Lower leg skin (tissue), 3 donors: ENCODE measurements around the gene CYP2A7.

Source experiments
- CTCF ChIP-seq, 3 donors: fragments of 450-650 bp; IDR thresholded peaks; one replicate each; pipeline ENCODE4 v1.5.1; 2016; ENCODE audit warnings: antibody characterized with exemption in 3 of 3, mild to moderate bottlenecking in 3 of 3, moderate library complexity in 2 of 3
- POLR2A ChIP-seq, 2 donors: fragments of 450-650 bp; IDR thresholded peaks; one replicate each; pipeline ENCODE4 v1.6.1; 2016 to 2017; ENCODE audit warnings: antibody characterized with exemption in 2 of 2, mild to moderate bottlenecking in 1 of 2, moderate library complexity in 1 of 2

DNA sequence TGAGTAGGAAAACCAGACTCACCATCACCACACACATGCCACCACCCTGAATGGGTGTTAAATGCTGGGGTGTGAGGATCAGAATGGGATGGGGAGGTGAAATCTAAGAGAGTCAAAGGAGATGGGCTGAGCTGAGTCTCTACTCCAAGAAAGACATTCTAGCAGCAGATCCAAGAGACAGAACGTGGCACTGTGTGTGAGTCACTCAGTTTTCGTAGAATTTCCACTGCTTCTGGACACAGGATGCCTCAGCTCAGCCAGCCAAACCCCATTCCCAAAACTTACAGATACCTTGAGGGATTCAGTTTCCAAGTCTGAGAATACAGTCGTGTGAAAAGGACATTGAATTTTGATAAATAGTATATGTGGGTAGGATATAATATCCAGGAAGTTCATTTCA lies 7.3 kb upstream of the CYP2A7 start:
- no peak for TF ChIP-seq CTCF (IDR thresholded peaks at IDR 0.05)
- no peak for TF ChIP-seq POLR2A (IDR thresholded peaks at IDR 0.05)
